Measurements from ENCODE around the gene SLX4.
"Not testable (repeated sequence)": the region's sequence is repeated elsewhere in the genome, so short reads cannot be mapped to it uniquely, and the experiment has no call there.

Gene SLX4

GRCh38 chr16:3611146-3611975 is at the start of gene SLX4:
Gene SLX4, minus strand, starts transcription at chr16:3611606. Its CDS starts 2,642 bp downstream, at chr16:3608964.
- DNase-seq (ENCODE audit: low read depth) = peak; percentile 58

GRCh38 chr16:3659251-3659650 is 47.8 kb upstream of the SLX4 start:
- DNase-seq (ENCODE audit: low read depth) = no peak

DNA sequence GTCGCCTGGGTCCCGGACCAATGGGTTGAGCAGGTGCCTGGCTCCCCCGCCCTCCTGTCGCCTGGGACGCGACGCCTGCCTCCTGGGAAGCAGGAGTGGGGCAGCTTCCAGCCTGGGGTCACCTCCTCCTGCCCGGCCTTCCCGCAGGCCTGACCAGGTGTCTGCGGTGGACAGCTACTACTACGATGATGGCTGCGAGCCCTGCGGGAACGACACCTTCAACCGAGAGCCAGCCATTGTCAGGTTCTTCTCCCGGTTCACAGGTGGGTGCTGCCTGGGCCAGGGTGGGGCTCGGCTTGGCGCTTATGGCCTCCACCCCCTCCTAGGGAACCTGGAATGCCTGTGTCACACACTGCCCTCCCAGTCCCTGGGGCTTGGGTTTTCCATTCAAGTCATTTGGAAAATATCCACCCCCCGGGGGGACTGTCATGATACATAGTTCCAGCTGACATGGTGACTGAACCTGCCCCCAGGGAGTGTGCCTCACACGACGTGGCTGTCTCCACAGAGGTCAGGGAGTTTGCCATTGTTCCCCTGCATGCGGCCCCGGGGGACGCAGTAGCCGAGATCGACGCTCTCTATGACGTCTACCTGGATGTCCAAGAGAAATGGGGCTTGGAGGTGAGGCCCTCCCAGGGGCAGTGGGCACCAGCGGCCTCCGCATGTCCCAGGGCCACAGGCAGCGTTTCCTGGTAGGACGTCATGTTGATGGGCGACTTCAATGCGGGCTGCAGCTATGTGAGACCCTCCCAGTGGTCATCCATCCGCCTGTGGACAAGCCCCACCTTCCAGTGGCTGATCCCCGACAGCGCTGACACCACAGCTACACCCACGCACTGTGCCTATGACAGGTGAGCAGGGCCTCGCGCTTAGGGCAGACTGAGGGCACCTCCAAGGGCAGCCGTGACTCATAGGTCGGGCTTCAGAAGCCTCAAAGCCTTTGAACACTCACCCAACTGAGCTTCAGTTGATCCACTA is 45.4 kb upstream of the SLX4 start:
- DNase-seq (ENCODE audit: low read depth) = no peak

GRCh38 chr16:3656160-3656490 is 44.7 kb upstream of the SLX4 start:
- not testable (repeated sequence) for DNase-seq (ENCODE audit: low read depth)

DNA sequence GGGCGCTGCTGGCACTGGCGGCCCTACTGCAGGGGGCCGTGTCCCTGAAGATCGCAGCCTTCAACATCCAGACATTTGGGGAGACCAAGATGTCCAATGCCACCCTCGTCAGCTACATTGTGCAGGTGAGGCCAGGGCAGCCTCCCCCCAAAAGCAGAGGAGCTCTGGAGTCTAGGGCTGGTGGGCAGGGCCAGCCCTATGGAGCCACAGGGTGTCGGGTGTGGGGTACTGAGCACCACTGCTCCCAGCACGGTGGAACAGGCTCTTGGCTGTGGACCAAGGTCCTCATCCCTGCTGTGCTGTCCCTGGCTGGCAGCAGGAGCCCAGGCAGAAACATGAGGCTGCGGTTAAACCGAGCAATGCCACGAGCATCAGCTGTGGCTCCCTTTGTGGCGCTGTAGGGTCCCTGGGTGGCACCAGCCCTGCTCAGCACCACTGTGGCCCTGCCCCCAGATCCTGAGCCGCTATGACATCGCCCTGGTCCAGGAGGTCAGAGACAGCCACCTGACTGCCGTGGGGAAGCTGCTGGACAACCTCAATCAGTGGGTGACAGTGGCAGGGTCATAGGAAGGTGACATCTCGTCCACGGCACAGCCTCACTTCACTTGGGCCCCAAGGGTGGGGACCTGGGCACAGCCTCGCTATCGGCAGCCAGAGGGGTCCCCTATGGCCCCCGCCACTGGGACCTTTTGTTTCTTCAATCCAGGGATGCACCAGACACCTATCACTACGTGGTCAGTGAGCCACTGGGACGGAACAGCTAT is 44.2 kb upstream of the SLX4 start:
- no peak for DNase-seq (ENCODE audit: low read depth)

- no peak for DNase-seq (ENCODE audit: low read depth)
Measured at GRCh38 chr16:3655030-3655395, 43.6 kb upstream of the SLX4 start.

GRCh38 chr16:3654249-3654991 is 43.0 kb upstream of the SLX4 start, which contains the start of gene DNASE1:
Gene DNASE1, plus strand, starts transcription at chr16:3654691. Its CDS starts 683 bp downstream, at chr16:3655374.
- DNase-seq (ENCODE audit: low read depth) = peak; percentile 8

- DNase-seq (ENCODE audit: low read depth) = no peak
Measured at GRCh38 chr16:3652373-3653195, 41.2 kb upstream of the SLX4 start.

- DNase-seq (ENCODE audit: low read depth) = no peak
Measured at GRCh38 chr16:3651461-3652372, 40.3 kb upstream of the SLX4 start.

DNA sequence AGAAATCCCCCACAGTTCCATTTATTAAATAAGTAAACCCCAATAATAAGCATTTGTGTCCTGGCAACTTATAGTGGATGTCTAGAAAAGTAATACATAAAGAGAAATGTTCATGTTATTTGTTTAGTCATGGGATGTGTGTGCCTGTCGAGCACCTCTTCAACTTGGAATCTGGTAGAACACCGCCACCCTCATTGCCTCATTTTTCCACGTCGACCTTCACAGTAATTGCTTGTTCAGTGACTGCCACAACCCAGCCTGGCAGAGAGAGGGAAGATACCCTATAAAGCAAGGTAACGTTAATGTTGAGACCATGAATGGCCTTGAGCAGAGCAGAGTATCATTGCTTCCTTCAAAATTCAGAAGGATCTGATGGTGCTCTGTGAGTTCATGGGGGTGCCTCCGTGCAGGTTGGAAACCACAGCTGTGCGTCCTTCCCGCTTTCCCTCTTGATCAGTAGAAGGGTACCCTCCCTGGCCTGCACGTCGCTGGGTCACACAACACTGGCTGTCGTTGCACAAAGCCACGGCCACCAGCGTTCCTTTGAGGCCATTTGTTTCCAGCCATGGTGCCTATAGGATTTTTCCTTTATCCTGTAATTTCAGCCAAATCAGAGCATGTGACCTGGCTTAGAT is 39.3 kb upstream of the SLX4 start:
- DNase-seq (ENCODE audit: low read depth) = no peak

DNA sequence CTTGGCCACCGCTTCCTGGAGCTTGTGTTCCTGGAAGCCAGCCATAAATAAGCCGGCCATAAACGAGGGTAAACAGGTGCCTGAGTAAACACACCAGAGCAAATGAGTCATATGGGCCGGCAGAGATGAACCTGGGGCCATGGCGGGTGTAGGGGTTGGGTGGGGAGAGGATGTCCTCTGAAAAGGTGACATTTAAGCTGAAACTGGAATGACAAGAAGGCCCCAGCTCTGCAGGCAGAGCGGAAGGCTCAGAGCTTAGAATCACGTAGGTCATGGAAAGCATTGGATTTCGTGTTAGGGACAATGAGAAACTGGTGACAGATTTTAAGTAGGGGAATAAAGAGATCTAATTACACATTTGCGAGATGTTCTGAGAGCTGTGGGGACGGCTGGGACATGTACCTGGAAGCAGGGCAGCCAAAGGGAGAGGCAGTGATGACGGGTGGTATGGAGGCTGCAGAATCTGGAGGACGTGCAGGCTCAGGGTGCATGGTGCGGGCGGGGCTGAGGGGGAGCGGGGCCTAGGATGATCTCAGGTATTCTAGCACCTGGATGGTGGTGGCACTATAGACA is 35.0 kb upstream of the SLX4 start:
- no peak for DNase-seq (ENCODE audit: low read depth)

DNA sequence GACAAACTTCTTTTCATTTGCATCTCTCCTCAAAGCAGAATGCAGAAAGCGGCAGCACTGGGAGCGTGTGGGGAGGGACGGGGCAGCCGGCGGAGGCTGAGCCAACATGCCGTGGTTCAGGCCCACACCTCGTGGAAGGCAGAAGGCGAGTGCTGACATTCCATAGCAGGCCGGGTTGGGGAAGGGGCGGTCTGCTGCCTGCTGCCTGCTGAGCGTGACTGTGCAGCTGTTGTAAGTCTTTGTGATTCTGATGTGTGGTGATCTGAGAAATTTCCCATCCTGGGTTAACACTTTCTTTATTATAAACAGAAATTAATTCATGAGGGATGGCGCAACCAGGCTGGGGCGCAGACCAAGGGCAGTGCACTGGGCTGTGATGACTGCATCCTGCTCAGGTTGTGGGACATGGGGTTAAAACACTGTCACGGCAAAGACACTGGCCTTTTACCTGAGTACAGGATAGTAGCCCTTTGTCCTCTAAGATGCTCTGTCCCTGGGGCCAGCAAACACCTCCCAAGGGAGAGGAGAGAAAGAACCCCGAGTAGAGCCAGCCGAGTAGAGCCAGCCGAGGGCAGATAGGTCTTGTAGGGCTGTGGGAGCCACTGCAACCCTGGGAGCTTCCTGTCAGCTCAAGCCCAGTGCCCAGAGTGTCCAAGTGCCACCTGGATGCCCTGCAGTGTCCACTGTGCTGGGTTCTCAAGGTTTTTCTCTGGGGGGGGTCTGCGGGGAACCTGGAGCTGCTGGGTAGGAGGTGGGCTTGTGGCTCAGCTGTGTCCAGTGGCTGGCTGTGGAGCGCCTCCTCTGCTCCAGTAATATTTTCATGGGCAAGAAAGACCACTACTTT is 34.3 kb upstream of the SLX4 start:
- no peak for DNase-seq (ENCODE audit: low read depth)

GRCh38 chr16:3645108-3645503 is 33.7 kb upstream of the SLX4 start:
- DNase-seq (ENCODE audit: low read depth) = no peak

- DNase-seq (ENCODE audit: low read depth) = no peak
Measured at GRCh38 chr16:3643095-3643730, 31.8 kb upstream of the SLX4 start.

- no peak for DNase-seq (ENCODE audit: low read depth)
Measured at GRCh38 chr16:3642397-3643094, 31.1 kb upstream of the SLX4 start.

GRCh38 chr16:3641801-3642396 is 30.5 kb upstream of the SLX4 start:
- no peak for DNase-seq (ENCODE audit: low read depth)

Measured in HS-5 (cell line).